ENCODE data around the gene STK17A.

STK17A gene

GRCh38 chr7:43674559-43675436, 91.9 kb downstream of the STK17A start:
- no peak overlapping the region for H3K27ac Mint-ChIP-seq
- CTCF ChIA-PET, result no interaction called here
- no peaks in the 10 kb centered on the region for H3K27me3 Mint-ChIP-seq
- peaks cover 23% of the 10 kb centered on the region for H3K9me3 Mint-ChIP-seq
- H3K36me3 Mint-ChIP-seq, result peaks cover 46% of the 10 kb centered on the region
- H3K4me3 Mint-ChIP-seq, result no peak overlapping the region
- no peak for DNase-seq
- peaks cover 53% of the 10 kb centered on the region for H3K4me1 Mint-ChIP-seq

All from activated naive CD4-positive, alpha-beta T cell treated with anti-CD3 and anti-CD28 coated beads, Interleukin-2, amount 10 ng/mL, durations not matched to agents 7 days and 5 days (primary cell).